Left lung (tissue), 10 donors: ENCODE measurements around the gene TOPORS. TPM values are rescaled to one million over a fixed set of nuclear protein-coding genes. Genes with fewer than 3 reads are reported as not detected.

Experiments used
- ATAC-seq: fragments of 200-7000 bp; cut with Tn5 transposase; one replicate; pipeline ENCODE4 v1.9.1; 2020; ENCODE audit warnings: moderate library complexity
- DNase-seq, 4 donors: peaks; one replicate each; pipeline ENCODE4 v3.0.0-alpha.2; 2013 to 2020
- H3K27ac ChIP-seq, 2 donors: fragments of 200-600 bp; sonication (generic) in 1 of 2; one replicate each; pipeline versions ENCODE4 v1.5.0 to v1.8.0; 2020 to 2021
- H3K27me3 ChIP-seq, 2 donors: fragments of 200-600 bp; sonication (generic) in 1 of 2; one replicate each; pipeline versions ENCODE4 v1.5.0 to v1.8.0; 2020 to 2021
- H3K36me3 ChIP-seq, 2 donors: fragments of 200-600 bp; sonication (generic) in 1 of 2; one replicate each; pipeline versions ENCODE4 v1.5.0 to v1.8.0; 2020 to 2021
- H3K4me1 ChIP-seq, 2 donors: fragments of 200-600 bp; one replicate each; pipeline ENCODE4 v1.8.0; 2021
- H3K4me3 ChIP-seq, 2 donors: fragments of 200-600 bp; sonication (generic) in 1 of 2; one replicate each; pipeline versions ENCODE4 v1.5.0 to v1.8.0; 2020 to 2021; ENCODE audit warnings: mild to moderate bottlenecking in 1 of 2
- H3K9me3 ChIP-seq, 2 donors: fragments of 200-600 bp; sonication (generic) in 1 of 2; one replicate each; pipeline versions ENCODE4 v1.5.0 to v1.8.0; 2020 to 2021
- CTCF ChIP-seq, 2 donors: fragments of 200-600 bp; sonication (generic) in 1 of 2; IDR thresholded peaks; one replicate each; pipeline versions ENCODE4 v1.5.0 to v1.8.0; 2021; ENCODE audit warnings: antibody characterized with exemption in 2 of 2
- intact Hi-C, 2 donors: fragments of 100-400 bp; cut with DNase I; formaldehyde crosslinking; loops; one replicate each; pipeline versions ENCODE4 v1.11.2 to v1.14.2; 2022
- polyA plus RNA-seq, 6 donors: library from polyadenylated mRNA; unstranded; fragments of 120-200 nt; gene quantifications; one replicate each; pipeline ENCODE4 v1.2.1, GENCODE V29; 2013; ENCODE audit not compliant: insufficient read length in 6 of 6
- total RNA-seq, 2 donors: library from RNA; stranded (reverse); fragmentation: NEBNext Ultra II Directional; extraction: Animal tissue kit (Norgen Biotek cat#: 25700); gene quantifications; one replicate each; pipeline ENCODE4 v1.2.1, GENCODE V29; 2021
- donor health status: DM: no; HTN: yes; CAD: no.
- donor health status: DM: no; HTN: no; CAD: no.

TOPORS gene
- total and polyA plus RNA-seq, 8 donors: 13.2 to 32.5 (median 28.0) TPM

GRCh38 chr9:32518276-32518675 lies 34.1 kb downstream of the TOPORS start:
- H3K9me3 ChIP-seq: peaks cover 0 to 3% of the 10 kb centered on the region in 2 donors
- H3K27me3 ChIP-seq: no peaks in the 10 kb centered on the region
- H3K4me1 ChIP-seq: peaks cover 0 to 5% of the 10 kb centered on the region in 2 donors
- TF ChIP-seq CTCF (IDR thresholded peaks at IDR 0.05): no peak
- no peak for DNase-seq
- no peak for ATAC-seq
- intact Hi-C loops: no loop called here
- H3K36me3 ChIP-seq: no peaks in the 10 kb centered on the region
- H3K27ac ChIP-seq: no peak overlapping the region
- no peak overlapping the region for H3K4me3 ChIP-seq

- ATAC-seq: no peak
- TF ChIP-seq CTCF (IDR thresholded peaks at IDR 0.05): no peak
These were observed 36.1 kb downstream of the TOPORS start for GRCh38 chr9:32516241-32516640.

GRCh38 chr9:32508728-32509127 lies 43.7 kb downstream of the TOPORS start:
- no peak for TF ChIP-seq CTCF (IDR thresholded peaks at IDR 0.05)
- intact Hi-C loops: no loop called here

More at GRCh38 chr9:32516241-32516640, 36.1 kb downstream of the TOPORS start:
- intact Hi-C loops: no loop called here
- Histone ChIP-seq H3K4me1 (no peaks in the 10 kb centered on the region), H3K27me3 (no peaks in the 10 kb centered on the region), H3K9me3 (peaks cover 0 to 3% of the 10 kb centered on the region in 2 donors), H3K36me3 (no peaks in the 10 kb centered on the region), H3K27ac (no peak overlapping the region), H3K4me3 (no peak overlapping the region)
- DNase-seq: no peak

GRCh38 chr9:32503008-32503407 lies 49.4 kb downstream of the TOPORS start:
- H3K4me1 ChIP-seq: no peaks in the 10 kb centered on the region
- DNase-seq: no peak
- H3K36me3 ChIP-seq: peaks cover 0 to 33% of the 10 kb centered on the region in 2 donors
- ATAC-seq: no peak
- H3K4me3 ChIP-seq: no peak overlapping the region
- no peaks in the 10 kb centered on the region for H3K27me3 ChIP-seq
- intact Hi-C loops: no loop called here
- no peak for TF ChIP-seq CTCF (IDR thresholded peaks at IDR 0.05)
- no peaks in the 10 kb centered on the region for H3K9me3 ChIP-seq
- H3K27ac ChIP-seq: no peak overlapping the region

More at GRCh38 chr9:32508728-32509127, 43.7 kb downstream of the TOPORS start:
- Histone ChIP-seq H3K4me1 (no peaks in the 10 kb centered on the region), H3K36me3 (no peaks in the 10 kb centered on the region), H3K27me3 (no peaks in the 10 kb centered on the region), H3K4me3 (no peak overlapping the region), H3K9me3 (no peaks in the 10 kb centered on the region), H3K27ac (no peak overlapping the region)
- DNase-seq (no peak), ATAC-seq (no peak)

GRCh38 chr9:32502464-32502863 lies 49.9 kb downstream of the TOPORS start:
- intact Hi-C loops: no loop called here
- peaks cover 0 to 39% of the 10 kb centered on the region in 2 donors for H3K36me3 ChIP-seq
- H3K27ac ChIP-seq: no peak overlapping the region
- no peak for TF ChIP-seq CTCF (IDR thresholded peaks at IDR 0.05)
- ATAC-seq: no peak
- DNase-seq: no peak
- H3K9me3 ChIP-seq: no peaks in the 10 kb centered on the region
- no peaks in the 10 kb centered on the region for H3K27me3 ChIP-seq
- no peak overlapping the region for H3K4me3 ChIP-seq
- H3K4me1 ChIP-seq: no peaks in the 10 kb centered on the region
